Neural progenitor cell (in vitro differentiated cells): ENCODE results near the gene MZF1.

Experiments used
- CTCF ChIP-seq: fragments of 200-600 bp; sonication (generic); IDR thresholded peaks from 2 replicates; pipeline ENCODE4 v1.5.1; 2017; ENCODE audit warnings: antibody characterized with exemption, mild to moderate bottlenecking
- EZH2 ChIP-seq: fragments of 200-600 bp; sonication (generic); IDR thresholded peaks from 2 replicates; pipeline ENCODE4 v1.6.1; 2017; ENCODE audit warnings: antibody characterized with exemption, mild to moderate bottlenecking, moderate library complexity

GRCh38 chr19:58535857-58536256 is 37.3 kb downstream of the MZF1 start:
- TF ChIP-seq CTCF (no peak), EZH2 (no peak)
